Measurements from ENCODE around the gene SCRG1.

SCRG1 gene

GRCh38 chr4:173398779-173399415 lies at the start of gene SCRG1:
SCRG1 (minus strand) TSS chr4:173399116; CDS start chr4:173391414, 7,702 bp downstream.
- DNase-seq, result no peak

- no peak for DNase-seq
These were observed 49.2 kb upstream of the SCRG1 start for GRCh38 chr4:173448103-173448502.

GRCh38 chr4:173446416-173446815 lies 47.5 kb upstream of the SCRG1 start:
- DNase-seq, result no peak

DNA sequence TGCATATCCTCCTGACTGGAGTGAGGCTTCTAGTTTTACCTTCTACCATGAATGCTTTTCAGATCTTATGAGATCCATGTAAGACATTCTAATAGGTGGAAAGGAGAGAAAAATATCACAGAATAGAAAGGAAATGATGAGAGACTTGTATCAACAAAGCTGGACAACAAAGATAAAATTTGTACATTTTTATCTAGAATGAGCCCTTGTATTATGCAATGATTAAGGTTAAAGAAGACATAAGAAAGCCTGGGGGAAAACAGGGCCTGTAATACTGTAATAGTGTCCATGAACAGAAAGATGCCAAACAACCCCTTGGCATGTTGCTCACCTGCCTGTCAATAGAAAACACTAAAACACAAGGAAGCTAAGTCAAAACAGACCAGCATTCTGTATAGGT lies 44.2 kb upstream of the SCRG1 start:
- DNase-seq, result no peak

DNA sequence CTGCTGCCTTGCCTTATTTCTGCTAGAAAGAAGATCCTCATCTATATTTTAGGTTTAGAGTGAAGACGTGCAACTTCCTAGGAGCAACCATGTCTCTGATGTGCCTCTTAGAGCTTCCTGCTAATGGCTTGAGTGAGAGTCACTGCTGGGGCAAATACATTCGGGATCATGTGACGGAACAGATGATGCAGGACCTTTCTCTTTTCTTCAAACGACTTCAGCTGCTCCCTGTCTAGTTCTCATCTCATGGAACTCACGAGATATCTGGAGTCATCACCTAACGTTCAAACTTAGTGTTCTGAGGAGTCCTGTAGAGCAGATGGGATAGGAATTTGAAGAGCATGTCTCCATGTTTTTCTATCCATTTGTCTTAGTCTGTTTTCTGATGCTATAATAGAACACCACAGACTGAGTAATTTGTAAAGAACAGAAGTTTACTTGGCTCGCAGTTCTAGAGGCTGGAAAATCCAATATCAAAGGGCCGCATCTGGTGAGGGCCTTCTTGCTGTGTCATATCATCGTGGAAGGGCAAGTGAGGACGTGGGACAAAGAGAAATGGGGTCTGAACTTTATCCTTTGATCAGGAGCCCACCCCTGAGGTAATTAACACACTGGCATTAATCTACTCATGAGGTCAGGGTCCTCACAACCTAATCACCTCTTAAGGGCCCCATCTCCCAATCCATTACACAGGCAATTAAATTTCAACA lies 43.5 kb upstream of the SCRG1 start:
- DNase-seq, result no peak

DNA sequence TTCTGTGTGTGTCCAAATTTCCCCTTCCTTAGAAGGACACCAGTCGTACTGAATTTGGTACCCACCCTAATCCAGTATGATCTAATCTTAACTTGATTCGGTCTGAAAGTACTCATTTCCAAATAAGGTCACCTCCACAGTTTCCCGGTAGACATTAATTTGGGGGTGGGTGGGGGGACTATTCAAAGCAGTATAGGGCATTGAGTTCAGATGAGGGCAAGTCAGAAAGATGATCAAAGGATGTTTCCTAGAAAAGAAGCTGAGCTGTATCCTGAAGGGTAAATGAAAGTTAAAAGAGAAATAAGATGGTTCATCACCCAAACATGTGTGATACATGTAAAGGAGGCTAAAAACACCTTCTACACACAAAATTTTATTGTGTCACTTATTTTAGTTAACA lies 42.0 kb upstream of the SCRG1 start:
- no peak for DNase-seq

DNA sequence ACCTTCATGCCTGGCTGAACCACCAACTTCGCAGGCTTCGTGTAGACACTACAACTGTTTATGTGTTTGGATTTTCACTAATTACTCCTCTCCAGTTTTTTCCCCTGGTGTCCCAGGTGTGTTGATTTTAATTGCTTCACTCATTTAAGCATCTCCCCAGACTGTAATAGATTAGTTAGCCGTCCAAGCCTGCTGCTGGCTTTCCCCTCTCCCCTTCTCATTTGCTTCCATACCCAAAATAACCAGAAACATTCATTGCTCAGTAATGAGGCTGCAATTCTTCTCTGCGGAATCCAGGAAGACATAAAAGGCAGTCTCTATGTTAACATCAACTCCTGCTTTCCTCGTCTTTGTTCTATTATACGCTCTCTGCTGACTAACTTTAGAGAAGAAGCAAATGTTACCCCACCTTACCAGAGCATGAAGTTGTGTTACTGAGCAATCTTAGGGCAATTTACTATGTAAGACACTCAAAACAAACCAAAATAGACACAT lies 37.9 kb upstream of the SCRG1 start:
- DNase-seq, result no peak

GRCh38 chr4:173436149-173436579 lies 37.2 kb upstream of the SCRG1 start:
- DNase-seq, result no peak

- DNase-seq, result no peak
These were observed 35.3 kb upstream of the SCRG1 start for GRCh38 chr4:173434231-173434630.

- no peak for DNase-seq
These were observed 34.5 kb upstream of the SCRG1 start for GRCh38 chr4:173433447-173433846.

DNA sequence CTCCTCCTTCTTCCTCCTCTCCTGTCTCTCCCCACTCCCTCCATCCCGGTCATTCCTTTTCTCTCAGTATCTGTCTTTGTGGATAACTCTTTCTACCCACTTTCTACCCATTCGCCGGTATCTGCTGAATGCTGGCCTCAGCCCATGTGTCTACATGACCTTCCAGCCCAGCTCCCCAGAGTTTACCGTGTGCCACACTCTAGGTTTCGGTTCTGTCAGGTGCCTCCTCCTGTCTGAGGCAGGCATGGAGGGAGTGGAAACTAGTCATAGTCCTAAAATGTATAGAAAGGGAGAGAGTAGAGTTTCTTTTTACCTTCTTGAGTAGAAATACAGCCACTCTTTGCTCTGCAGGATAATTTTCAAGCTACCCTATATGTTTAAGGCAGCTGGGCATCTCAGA lies 33.5 kb upstream of the SCRG1 start:
- DNase-seq, result no peak

DNA sequence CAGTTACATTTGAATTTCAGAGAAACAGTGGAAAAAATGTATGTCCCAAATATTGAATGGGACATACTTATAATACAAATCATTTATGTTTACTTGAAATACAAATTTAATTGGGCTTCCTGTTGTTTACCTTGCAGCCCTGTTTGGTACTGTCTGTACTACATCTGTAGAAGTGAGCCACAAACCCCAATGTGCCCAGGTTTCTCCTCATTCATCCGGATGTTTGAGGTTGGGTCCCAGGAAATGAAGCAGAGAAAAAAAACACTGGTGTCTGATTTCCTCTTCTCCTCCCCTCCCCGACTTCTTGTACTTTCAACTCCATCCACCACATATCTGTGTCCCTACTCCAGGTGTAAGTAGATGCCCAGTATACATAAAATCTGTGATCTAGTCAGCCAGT lies 27.1 kb upstream of the SCRG1 start:
- DNase-seq, result no peak

- DNase-seq, result no peak
These were observed 26.2 kb upstream of the SCRG1 start for GRCh38 chr4:173424899-173425805.

DNA sequence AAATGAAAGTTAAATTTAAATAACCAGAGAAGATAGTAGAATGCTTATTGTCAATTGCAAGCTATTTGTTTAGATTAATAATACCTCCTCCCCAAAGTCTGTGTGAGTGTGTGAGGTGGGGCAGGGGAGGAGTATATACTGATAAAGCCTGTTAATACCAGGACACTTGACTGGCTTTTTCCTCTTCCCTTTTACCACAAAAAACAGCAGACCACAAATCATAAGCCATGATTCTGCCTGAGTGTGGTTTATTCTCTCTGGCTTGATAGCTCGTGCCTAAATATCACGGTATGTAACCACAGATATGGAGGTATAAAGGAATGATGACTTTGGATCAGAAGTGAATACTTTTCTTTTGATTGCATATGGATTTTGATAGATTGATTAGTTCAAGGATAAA lies 21.9 kb upstream of the SCRG1 start:
- no peak for DNase-seq

- DNase-seq, result no peak
These were observed 21.4 kb upstream of the SCRG1 start for GRCh38 chr4:173420324-173420752.

GRCh38 chr4:173418639-173419038 lies 19.7 kb upstream of the SCRG1 start:
- no peak for DNase-seq

GRCh38 chr4:173417833-173418232 lies 18.9 kb upstream of the SCRG1 start:
- no peak for DNase-seq

GRCh38 chr4:173415885-173416653 lies 17.2 kb upstream of the SCRG1 start:
- DNase-seq, result no peak

- no peak for DNase-seq
These were observed 16.2 kb upstream of the SCRG1 start for GRCh38 chr4:173415092-173415491.

DNA sequence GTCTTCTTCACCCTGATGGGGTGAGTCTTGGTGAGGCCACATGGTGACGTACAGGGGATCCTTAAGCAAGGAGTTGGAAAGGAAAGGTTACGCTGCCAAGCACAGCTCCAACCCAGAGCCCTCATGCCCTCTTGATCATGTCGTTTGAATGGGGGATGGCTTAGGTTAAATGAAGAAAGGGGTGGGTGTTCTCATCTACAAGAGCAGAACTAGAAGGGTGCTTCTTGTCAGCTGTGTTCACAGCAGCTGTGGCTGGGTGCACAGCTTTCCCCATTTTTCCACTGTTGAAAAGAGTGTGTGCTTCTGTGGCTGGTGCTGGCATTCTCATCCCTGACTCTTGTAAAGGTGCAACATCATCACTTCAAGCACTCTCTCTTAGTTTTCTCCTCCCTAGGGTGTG lies 15.5 kb upstream of the SCRG1 start:
- no peak for DNase-seq

DNA sequence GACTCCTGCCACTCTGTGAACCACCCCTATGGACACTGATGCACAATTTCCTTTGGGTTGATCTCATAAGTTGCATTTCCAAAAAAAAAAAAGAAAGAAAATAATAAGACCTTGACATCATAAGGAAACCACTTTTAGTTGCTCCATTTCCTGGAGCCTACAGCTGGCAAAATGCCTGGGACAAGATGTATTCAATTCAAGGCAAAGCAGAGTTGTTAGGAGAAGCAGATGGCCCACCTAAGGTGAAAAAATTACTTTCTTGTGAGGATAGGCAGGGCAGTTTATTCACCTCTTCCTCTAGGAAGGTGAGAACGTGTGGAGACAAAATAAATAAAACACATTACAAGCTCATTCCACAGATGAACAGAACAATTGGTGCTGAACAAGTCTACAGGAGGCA lies 14.1 kb upstream of the SCRG1 start:
- no peak for DNase-seq

- no peak for DNase-seq
These were observed 12.3 kb upstream of the SCRG1 start for GRCh38 chr4:173411106-173411693.
